ENCODE data around the gene MTMR2.

DNA sequence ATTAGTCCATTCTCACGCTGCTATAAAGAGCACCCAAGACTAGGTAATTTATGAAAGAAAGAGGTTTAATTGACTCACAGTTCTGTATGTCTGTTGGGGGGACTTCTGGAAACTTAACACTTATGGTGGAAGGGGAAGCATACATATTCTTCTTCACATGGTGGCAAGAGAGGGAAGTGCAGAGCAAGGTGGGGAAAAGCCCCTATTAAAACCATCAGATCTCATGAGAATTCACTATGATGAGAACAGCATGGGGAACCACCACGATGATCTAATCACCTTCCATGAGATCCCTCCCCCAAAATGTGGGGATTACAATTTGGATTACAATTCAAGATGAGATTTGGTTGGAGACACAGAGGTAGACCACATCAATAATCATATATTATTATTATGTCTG lies 107.9 kb downstream of the MTMR2 start:
- TF ChIP-seq, protein P1, sequence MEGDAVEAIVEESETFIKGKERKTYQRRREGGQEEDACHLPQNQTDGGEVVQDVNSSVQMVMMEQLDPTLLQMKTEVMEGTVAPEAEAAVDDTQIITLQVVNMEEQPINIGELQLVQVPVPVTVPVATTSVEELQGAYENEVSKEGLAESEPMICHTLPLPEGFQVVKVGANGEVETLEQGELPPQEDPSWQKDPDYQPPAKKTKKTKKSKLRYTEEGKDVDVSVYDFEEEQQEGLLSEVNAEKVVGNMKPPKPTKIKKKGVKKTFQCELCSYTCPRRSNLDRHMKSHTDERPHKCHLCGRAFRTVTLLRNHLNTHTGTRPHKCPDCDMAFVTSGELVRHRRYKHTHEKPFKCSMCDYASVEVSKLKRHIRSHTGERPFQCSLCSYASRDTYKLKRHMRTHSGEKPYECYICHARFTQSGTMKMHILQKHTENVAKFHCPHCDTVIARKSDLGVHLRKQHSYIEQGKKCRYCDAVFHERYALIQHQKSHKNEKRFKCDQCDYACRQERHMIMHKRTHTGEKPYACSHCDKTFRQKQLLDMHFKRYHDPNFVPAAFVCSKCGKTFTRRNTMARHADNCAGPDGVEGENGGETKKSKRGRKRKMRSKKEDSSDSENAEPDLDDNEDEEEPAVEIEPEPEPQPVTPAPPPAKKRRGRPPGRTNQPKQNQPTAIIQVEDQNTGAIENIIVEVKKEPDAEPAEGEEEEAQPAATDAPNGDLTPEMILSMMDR (IDR thresholded peaks at IDR 0.05), result no peak
- no peak for TF ChIP-seq EZH2 (IDR thresholded peaks at IDR 0.05; ENCODE audit: borderline replicate concordance, insufficient read depth, low read depth, low read length, poor library complexity, severe bottlenecking)

All from B cell (primary cell).